Common myeloid progenitor, CD34-positive (primary cell): ENCODE results near the gene IDS.

Experiments used
- CTCF ChIA-PET: fragments of 350-600 bp; sonication (Branson Sonifier 250); formaldehyde crosslinking; loops from one replicate; lab custom pipeline; 2021; ENCODE audit warnings: antibody characterized with exemption; lab: Charles Lee
- POLR2A ChIA-PET: fragments of 350-600 bp; sonication (Branson Sonifier 250); formaldehyde crosslinking; loops from one replicate; lab custom pipeline; 2021; ENCODE audit warnings: antibody characterized with exemption; lab: Charles Lee
- DNase-seq, 3 donors: peaks; one replicate each; pipeline versions ENCODE4 v3.0.0 to v3.0.0-alpha.2; 2013
- H3K27ac ChIP-seq, 2 experiments: 1 replicate in 1 of 2; 2 replicates in 1 of 2; pipeline ENCODE4 v1.7.0; 2013; ENCODE audit warnings: inconsistent platforms in 2 of 2, low read length in 2 of 2, mild to moderate bottlenecking in 2 of 2, low read depth in 1 of 2, moderate library complexity in 1 of 2; ENCODE audit not compliant: severe bottlenecking in 2 of 2, insufficient read depth in 1 of 2, poor library complexity in 1 of 2
- H3K27me3 ChIP-seq, 5 experiments: replicated peaks in 2 of 5; 1 replicate in 3 of 5; 2 replicates in 2 of 5; pipeline versions ENCODE4 v1.6.1 to v1.7.0; 2013; ENCODE audit warnings: low read length in 4 of 5, mild to moderate bottlenecking in 2 of 5, moderate library complexity in 2 of 5, inconsistent platforms in 1 of 5; ENCODE audit not compliant: insufficient read depth in 5 of 5, control insufficient read depth in 4 of 5
- H3K36me3 ChIP-seq, 4 experiments: 1 replicate in 2 of 4; 2 replicates in 2 of 4; pipeline versions ENCODE4 v1.6.1 to v1.7.0; 2013; ENCODE audit warnings: low read length in 3 of 4, control low read depth in 1 of 4, mild to moderate bottlenecking in 1 of 4; ENCODE audit not compliant: control insufficient read depth in 4 of 4, insufficient read depth in 4 of 4
- H3K4me1 ChIP-seq, 4 experiments: 1 replicate in 3 of 4; 2 replicates in 1 of 4; pipeline versions ENCODE4 v1.6.1 to v1.7.1; 2013; ENCODE audit warnings: low read length in 3 of 4, mild to moderate bottlenecking in 3 of 4, control low read depth in 1 of 4, inconsistent platforms in 1 of 4, moderate library complexity in 1 of 4; ENCODE audit not compliant: control insufficient read depth in 4 of 4, insufficient read depth in 4 of 4; ENCODE audit errors: control extremely low read depth in 1 of 4
- H3K4me3 ChIP-seq, 7 experiments: 1 replicate in 4 of 7; 2 replicates in 3 of 7; pipeline versions ENCODE4 v1.5.1 to v1.7.0; 2013; ENCODE audit warnings: mild to moderate bottlenecking in 7 of 7, low read length in 6 of 7, moderate library complexity in 6 of 7, inconsistent platforms in 2 of 7, low read depth in 2 of 7, control low read depth in 1 of 7; ENCODE audit not compliant: insufficient read depth in 4 of 7, control insufficient read depth in 1 of 7; ENCODE audit errors: extremely low read depth in 1 of 7
- H3K9me3 ChIP-seq, 5 experiments: 1 replicate in 4 of 5; 2 replicates in 1 of 5; pipeline versions ENCODE4 v1.6.1 to v1.7.1; 2013; ENCODE audit warnings: low read length in 4 of 5, mild to moderate bottlenecking in 2 of 5, inconsistent platforms in 1 of 5, low read depth in 1 of 5, moderate library complexity in 1 of 5; ENCODE audit not compliant: control insufficient read depth in 4 of 5, insufficient read depth in 2 of 5; ENCODE audit errors: control extremely low read depth in 1 of 5
- WGBS: methylation state at CpG from one replicate; pipeline ENCODE4 v1.1.5; 2013; ENCODE audit not compliant: insufficient coverage; 5-methylcytosine and 5-hydroxymethylcytosine counted together

Gene IDS

DNA sequence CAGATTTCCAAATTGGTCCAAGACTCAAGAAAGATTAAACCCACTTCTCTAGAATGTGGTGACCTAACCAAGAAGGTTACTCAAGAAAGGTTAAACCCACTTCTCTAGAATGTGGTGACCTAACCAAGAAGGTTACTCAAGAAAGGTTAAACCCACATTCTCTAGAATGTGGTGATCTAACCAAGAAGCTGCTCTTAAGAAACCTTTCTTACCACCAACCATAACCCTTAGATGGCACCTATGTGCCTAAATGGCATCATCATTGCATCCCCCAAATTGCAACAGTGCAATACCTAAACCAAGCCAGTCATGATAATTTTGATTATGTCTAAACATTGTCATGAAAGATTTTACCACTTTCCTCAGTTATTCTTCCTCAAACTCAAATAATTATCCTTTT, 49.2 kb downstream of the IDS start:
- H3K27me3 ChIP-seq = peaks cover 0 to 4% (median 0%) of the 10 kb centered on the region in 5 experiments
- no peak overlapping the region for H3K27ac ChIP-seq
- ChIA-PET POLR2A (no interaction called here), CTCF (no interaction called here)
- no peak overlapping the region for H3K4me3 ChIP-seq
- no peak for DNase-seq
- H3K36me3 ChIP-seq = no peaks in the 10 kb centered on the region
- H3K4me1 ChIP-seq = peaks cover 0 to 2% (median 0%) of the 10 kb centered on the region in 4 experiments
- H3K9me3 ChIP-seq = no peaks in the 10 kb centered on the region

- H3K4me1 ChIP-seq = peaks cover 0 to 2% (median 0%) of the 10 kb centered on the region in 4 experiments
- H3K27ac ChIP-seq = no peak overlapping the region
- no peaks in the 10 kb centered on the region for H3K36me3 ChIP-seq
- 100% methylated on average over 2 of the region's 6 CpGs for WGBS
- peaks cover 0 to 4% (median 0%) of the 10 kb centered on the region in 5 experiments for H3K27me3 ChIP-seq
- no peaks in the 10 kb centered on the region for H3K9me3 ChIP-seq
- POLR2A ChIA-PET = no interaction called here
- no peak overlapping the region for H3K4me3 ChIP-seq
- no peak for DNase-seq
- CTCF ChIA-PET = no interaction called here
Measured at GRCh38 chrX:149453906-149454822, 50.9 kb downstream of the IDS start.

GRCh38 chrX:149453030-149453429, 52.1 kb downstream of the IDS start:
- DNase-seq = peak in 1 of 3 donors; percentile 34
- WGBS = 57% methylated on average over 1 of the region's 2 CpGs

GRCh38 chrX:149433451-149433850, 71.7 kb downstream of the IDS start:
- no peaks in the 10 kb centered on the region for H3K9me3 ChIP-seq
- no peak overlapping the region for H3K4me3 ChIP-seq
- no peaks in the 10 kb centered on the region for H3K27me3 ChIP-seq
- peaks cover 0 to 5% (median under 1%) of the 10 kb centered on the region in 4 experiments for H3K4me1 ChIP-seq
- peak overlapping the region in 1 of 2 experiments; percentile 36 for H3K27ac ChIP-seq
- peak; percentile 21 to 68 (median 43) for DNase-seq
- WGBS = 21% methylated on average over 2 of the region's 4 CpGs
- POLR2A ChIA-PET = no interaction called here
- CTCF ChIA-PET = no interaction called here
- H3K36me3 ChIP-seq = no peaks in the 10 kb centered on the region

More at GRCh38 chrX:149453030-149453429, 52.1 kb downstream of the IDS start:
- Histone ChIP-seq H3K4me3 (no peak overlapping the region), H3K9me3 (no peaks in the 10 kb centered on the region), H3K27me3 (peaks cover 0 to 4% (median 0%) of the 10 kb centered on the region in 5 experiments), H3K4me1 (peaks cover 0 to 2% (median 0%) of the 10 kb centered on the region in 4 experiments), H3K36me3 (no peaks in the 10 kb centered on the region), H3K27ac (no peak overlapping the region)
- POLR2A ChIA-PET = no interaction called here
- CTCF ChIA-PET = no interaction called here

DNA sequence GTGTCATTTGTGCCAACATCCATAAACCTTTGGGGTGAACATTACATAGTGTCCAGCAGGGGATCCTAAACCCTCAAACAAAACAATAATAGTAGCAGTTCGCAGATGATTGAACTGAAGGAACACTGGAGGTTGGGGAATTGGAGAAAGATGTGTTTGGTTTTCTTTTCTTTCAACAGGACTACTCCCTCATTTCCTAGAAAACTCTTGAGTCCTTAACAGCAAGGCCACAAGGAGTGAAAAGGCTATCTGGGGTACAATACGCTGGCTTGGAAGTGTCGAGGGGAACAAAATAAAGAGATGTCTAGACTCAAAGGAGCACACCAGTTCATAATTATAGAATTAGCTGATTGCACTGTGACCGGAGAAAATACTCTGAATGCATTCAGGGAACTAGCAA, 72.1 kb downstream of the IDS start:
- Histone ChIP-seq H3K4me3 (no peak overlapping the region), H3K27ac (peak overlapping the region; percentile 25 to 36), H3K27me3 (no peaks in the 10 kb centered on the region), H3K4me1 (peaks cover 0 to 5% (median under 1%) of the 10 kb centered on the region in 4 experiments), H3K36me3 (no peaks in the 10 kb centered on the region), H3K9me3 (no peaks in the 10 kb centered on the region)
- ChIA-PET POLR2A (no interaction called here), CTCF (no interaction called here)
- peak in 2 of 3 donors; percentile 1 to 13 for DNase-seq
- WGBS = 76% methylated on average over 2 of the region's 4 CpGs
